HepG2 (cell line): Measurements from ENCODE around the gene DDAH2. TPM values are rescaled to one million over a fixed set of nuclear protein-coding genes. Genes with fewer than 3 reads are reported as not detected.

Experiments
- BRD4 ChIP-seq: sonication (generic); formaldehyde crosslinking; IDR thresholded peaks from 2 replicates; pipeline ENCODE4 v1.4.0; 2020; ENCODE audit warnings: missing genetic modification reagents
- CENPX ChIP-seq: sonication (generic); formaldehyde crosslinking; IDR thresholded peaks from 2 replicates; pipeline ENCODE4 v1.9.0; 2021; ENCODE audit warnings: mild to moderate bottlenecking, missing genetic modification reagents, moderate library complexity
- ERF ChIP-seq: IDR thresholded peaks from 2 replicates; pipeline ENCODE4 v1.6.1; 2018; ENCODE audit warnings: missing biosample characterization, missing genetic modification reagents
- HNRNPUL1 ChIP-seq: fragments of 200-400 bp; formaldehyde crosslinking; IDR thresholded peaks from 2 replicates; pipeline ENCODE4 v1.6.1; 2017; ENCODE audit warnings: low read depth, mild to moderate bottlenecking, low read length, moderate library complexity
- IRF2 ChIP-seq: IDR thresholded peaks from 2 replicates; pipeline ENCODE4 v1.6.1; 2018; ENCODE audit warnings: missing genetic modification reagents, missing compliant biosample characterization
- JDP2 ChIP-seq: sonication (generic); formaldehyde crosslinking; IDR thresholded peaks from 2 replicates; pipeline ENCODE4 v1.8.1; 2022; ENCODE audit warnings: missing genetic modification reagents, borderline replicate concordance
- KMT2A ChIP-seq: sonication (generic); formaldehyde crosslinking; IDR thresholded peaks from 2 replicates; pipeline ENCODE4 v1.4.0; 2020; ENCODE audit warnings: missing genetic modification reagents
- MLLT10 ChIP-seq: sonication (generic); formaldehyde crosslinking; IDR thresholded peaks from 2 replicates; pipeline ENCODE4 v1.4.0; 2020; ENCODE audit warnings: missing genetic modification reagents
- MTA1 ChIP-seq: sonication (generic); formaldehyde crosslinking; IDR thresholded peaks from 2 replicates; pipeline ENCODE4 v1.4.0; 2020; ENCODE audit warnings: missing genetic modification reagents, mild to moderate bottlenecking, borderline replicate concordance
- NAIF1 ChIP-seq: sonication (generic); formaldehyde crosslinking; IDR thresholded peaks from 2 replicates; pipeline ENCODE4 v1.5.0; 2020; ENCODE audit warnings: mild to moderate bottlenecking, missing genetic modification reagents, borderline replicate concordance
- NFKB2 ChIP-seq: sonication (generic); formaldehyde crosslinking; IDR thresholded peaks from 2 replicates; pipeline ENCODE4 v1.4.0; 2020; ENCODE audit warnings: missing genetic modification reagents, borderline replicate concordance
- RXRB ChIP-seq: IDR thresholded peaks from 2 replicates; pipeline ENCODE4 v1.6.1; 2016; ENCODE audit warnings: borderline replicate concordance, missing genetic modification reagents, missing compliant biosample characterization
- SIX1 ChIP-seq: sonication (generic); formaldehyde crosslinking; IDR thresholded peaks from 2 replicates; pipeline ENCODE4 v1.4.0; 2020; ENCODE audit warnings: missing genetic modification reagents, borderline replicate concordance
- ZNF10 ChIP-seq: sonication (generic); formaldehyde crosslinking; IDR thresholded peaks from 2 replicates; pipeline ENCODE4 v1.4.0; 2020; ENCODE audit warnings: mild to moderate bottlenecking, low read depth, missing genetic modification reagents, borderline replicate concordance
- ZNF33A ChIP-seq: sonication (generic); formaldehyde crosslinking; IDR thresholded peaks from 2 replicates; pipeline ENCODE4 v1.5.1; 2020; ENCODE audit warnings: missing genetic modification reagents, mild to moderate bottlenecking, moderate library complexity, borderline replicate concordance
- ZNF446 ChIP-seq: sonication (generic); formaldehyde crosslinking; IDR thresholded peaks from 2 replicates; pipeline ENCODE4 v1.5.0; 2020; ENCODE audit warnings: mild to moderate bottlenecking, missing genetic modification reagents
- ZNF549 ChIP-seq: sonication (generic); formaldehyde crosslinking; IDR thresholded peaks from 2 replicates; pipeline ENCODE4 v1.5.0; 2020; ENCODE audit warnings: missing genetic modification reagents
- ZNF878 ChIP-seq: sonication (generic); formaldehyde crosslinking; IDR thresholded peaks from 2 replicates; pipeline ENCODE4 v1.8.1; 2023; ENCODE audit warnings: mild to moderate bottlenecking, missing genetic modification reagents, moderate library complexity
- polyA plus RNA-seq, 8 experiments: library from polyadenylated mRNA; depleted of rRNA in 3 of 8; stranded (reverse) in 7 of 8; unstranded in 1 of 8; fragments of >200 nt; fragmentation: Illumina TruSeq in 4 of 8; extraction: Trizol in 4 of 8; gene quantifications; 2 replicates each; pipeline versions ENCODE4 v1.2.1 to v1.2.3, GENCODE V29; 2011 to 2016; ENCODE audit warnings: low read depth in 4 of 8, missing spikeins in 1 of 8, mixed read lengths in 1 of 8; ENCODE audit not compliant: insufficient read depth in 1 of 8
- total RNA-seq, 5 experiments: library from RNA; depleted of rRNA; stranded (reverse); fragments of >200 nt; fragmentation: Illumina TruSeq; extraction: Trizol; gene quantifications; 2 replicates each; pipeline ENCODE4 v1.2.3, GENCODE V29; 2016; ENCODE audit warnings: low read depth in 1 of 5
- TF ChIP-seq, protein P1 (sequence below): sonication (generic); formaldehyde crosslinking; IDR thresholded peaks from 2 replicates; pipeline ENCODE4 v1.5.0; 2020; ENCODE audit warnings: mild to moderate bottlenecking, missing genetic modification reagents
- TF ChIP-seq, protein P2 (sequence below): sonication (generic); formaldehyde crosslinking; IDR thresholded peaks from 2 replicates; pipeline ENCODE4 v1.5.0; 2020; ENCODE audit warnings: missing genetic modification reagents
- TF ChIP-seq, protein P3 (sequence below): sonication (generic); formaldehyde crosslinking; IDR thresholded peaks from 2 replicates; pipeline ENCODE4 v1.4.0; 2020; ENCODE audit warnings: missing genetic modification reagents, mild to moderate bottlenecking, borderline replicate concordance
- TF ChIP-seq, protein P4 (sequence below): sonication (generic); formaldehyde crosslinking; IDR thresholded peaks from 2 replicates; pipeline ENCODE4 v1.8.0; 2022; ENCODE audit warnings: missing genetic modification reagents, mild to moderate bottlenecking, moderate library complexity, borderline replicate concordance

DDAH2 gene
- total and polyA plus RNA-seq, 2 of the 13 experiments (the other 11 are each of a cell fraction or from before 2014, with no cell fraction given): 16.4 to 21.1 TPM

DNA sequence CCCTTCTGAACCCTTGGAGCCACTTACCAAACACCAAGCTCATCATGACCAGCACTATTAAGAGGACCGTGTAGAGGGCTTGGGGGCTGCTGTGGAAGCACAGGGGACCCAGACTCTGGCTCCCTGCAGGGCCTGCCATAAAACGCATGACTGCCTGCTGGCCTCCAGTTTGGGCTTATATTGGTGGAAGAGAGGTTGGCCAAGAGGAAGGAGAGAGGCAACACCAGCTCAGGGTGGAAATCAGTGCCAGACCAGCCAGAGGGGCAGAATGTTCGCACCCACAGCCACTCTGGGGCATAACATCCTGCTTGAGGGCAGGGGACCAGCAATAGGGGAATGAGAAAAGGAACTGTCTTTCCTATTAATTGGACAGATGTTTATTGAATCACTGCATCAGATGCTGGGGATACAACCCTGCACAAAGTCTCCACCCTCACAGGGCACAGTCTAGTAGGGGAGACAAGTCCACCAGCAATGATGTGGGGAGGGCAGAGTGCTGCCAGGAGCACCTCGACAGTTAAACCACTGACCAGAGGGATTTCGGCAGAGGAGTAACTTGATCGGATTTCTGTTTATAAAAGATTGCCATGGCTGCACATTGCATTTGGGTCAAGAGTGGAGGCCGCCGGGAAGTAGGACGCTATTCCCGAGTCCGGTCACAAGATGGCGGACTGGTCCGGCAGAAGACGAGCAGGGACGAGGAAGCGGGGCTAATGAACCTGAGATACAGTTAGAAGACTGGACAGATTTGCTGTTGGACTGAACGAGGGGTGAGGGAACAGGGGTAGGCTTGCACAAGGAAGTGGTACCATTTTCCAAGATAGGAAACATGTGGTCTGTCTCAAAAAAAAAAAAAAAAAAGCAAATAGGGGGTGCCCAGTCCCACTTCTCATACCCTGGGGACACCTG is 48.6 kb downstream of the DDAH2 start, which contains the start of gene LY6G5C (continued):
- TF ChIP-seq KMT2A (CRISPR knock-in tag) (peak; percentile 28; the same call in 1 of the 2 replicates), RXRB (CRISPR knock-in tag) (peak; percentile 72; the same call in 1 of the 2 replicates), ZNF549 (CRISPR knock-in tag) (no peak), ZNF878 (CRISPR knock-in tag) (no peak), HNRNPUL1 (no peak), MTA1 (no peak), MLLT10 (CRISPR knock-in tag) (no peak), ZNF446 (no peak), JDP2 (CRISPR knock-in tag) (no peak), NAIF1 (no peak), ERF (CRISPR knock-in tag) (peak; percentile 75), CENPX (CRISPR knock-in tag) (no peak), SIX1 (CRISPR knock-in tag) (no peak), ZNF33A (CRISPR knock-in tag) (no peak), IRF2 (CRISPR knock-in tag) (peak; percentile 67; the same call in 1 of the 2 replicates), NFKB2 (CRISPR knock-in tag) (no peak), BRD4 (CRISPR knock-in tag) (no peak), ZNF10 (CRISPR knock-in tag) (no peak)
- TF ChIP-seq, protein P1, sequence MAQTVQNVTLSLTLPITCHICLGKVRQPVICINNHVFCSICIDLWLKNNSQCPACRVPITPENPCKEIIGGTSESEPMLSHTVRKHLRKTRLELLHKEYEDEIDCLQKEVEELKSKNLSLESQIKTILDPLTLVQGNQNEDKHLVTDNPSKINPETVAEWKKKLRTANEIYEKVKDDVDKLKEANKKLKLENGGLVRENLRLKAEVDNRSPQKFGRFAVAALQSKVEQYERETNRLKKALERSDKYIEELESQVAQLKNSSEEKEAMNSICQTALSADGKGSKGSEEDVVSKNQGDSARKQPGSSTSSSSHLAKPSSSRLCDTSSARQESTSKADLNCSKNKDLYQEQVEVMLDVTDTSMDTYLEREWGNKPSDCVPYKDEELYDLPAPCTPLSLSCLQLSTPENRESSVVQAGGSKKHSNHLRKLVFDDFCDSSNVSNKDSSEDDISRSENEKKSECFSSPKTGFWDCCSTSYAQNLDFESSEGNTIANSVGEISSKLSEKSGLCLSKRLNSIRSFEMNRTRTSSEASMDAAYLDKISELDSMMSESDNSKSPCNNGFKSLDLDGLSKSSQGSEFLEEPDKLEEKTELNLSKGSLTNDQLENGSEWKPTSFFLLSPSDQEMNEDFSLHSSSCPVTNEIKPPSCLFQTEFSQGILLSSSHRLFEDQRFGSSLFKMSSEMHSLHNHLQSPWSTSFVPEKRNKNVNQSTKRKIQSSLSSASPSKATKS: no peak
- TF ChIP-seq, protein P2, sequence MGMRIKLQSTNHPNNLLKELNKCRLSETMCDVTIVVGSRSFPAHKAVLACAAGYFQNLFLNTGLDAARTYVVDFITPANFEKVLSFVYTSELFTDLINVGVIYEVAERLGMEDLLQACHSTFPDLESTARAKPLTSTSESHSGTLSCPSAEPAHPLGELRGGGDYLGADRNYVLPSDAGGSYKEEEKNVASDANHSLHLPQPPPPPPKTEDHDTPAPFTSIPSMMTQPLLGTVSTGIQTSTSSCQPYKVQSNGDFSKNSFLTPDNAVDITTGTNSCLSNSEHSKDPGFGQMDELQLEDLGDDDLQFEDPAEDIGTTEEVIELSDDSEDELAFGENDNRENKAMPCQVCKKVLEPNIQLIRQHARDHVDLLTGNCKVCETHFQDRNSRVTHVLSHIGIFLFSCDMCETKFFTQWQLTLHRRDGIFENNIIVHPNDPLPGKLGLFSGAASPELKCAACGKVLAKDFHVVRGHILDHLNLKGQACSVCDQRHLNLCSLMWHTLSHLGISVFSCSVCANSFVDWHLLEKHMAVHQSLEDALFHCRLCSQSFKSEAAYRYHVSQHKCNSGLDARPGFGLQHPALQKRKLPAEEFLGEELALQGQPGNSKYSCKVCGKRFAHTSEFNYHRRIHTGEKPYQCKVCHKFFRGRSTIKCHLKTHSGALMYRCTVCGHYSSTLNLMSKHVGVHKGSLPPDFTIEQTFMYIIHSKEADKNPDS (CRISPR knock-in tag): no peak
- TF ChIP-seq, protein P3, sequence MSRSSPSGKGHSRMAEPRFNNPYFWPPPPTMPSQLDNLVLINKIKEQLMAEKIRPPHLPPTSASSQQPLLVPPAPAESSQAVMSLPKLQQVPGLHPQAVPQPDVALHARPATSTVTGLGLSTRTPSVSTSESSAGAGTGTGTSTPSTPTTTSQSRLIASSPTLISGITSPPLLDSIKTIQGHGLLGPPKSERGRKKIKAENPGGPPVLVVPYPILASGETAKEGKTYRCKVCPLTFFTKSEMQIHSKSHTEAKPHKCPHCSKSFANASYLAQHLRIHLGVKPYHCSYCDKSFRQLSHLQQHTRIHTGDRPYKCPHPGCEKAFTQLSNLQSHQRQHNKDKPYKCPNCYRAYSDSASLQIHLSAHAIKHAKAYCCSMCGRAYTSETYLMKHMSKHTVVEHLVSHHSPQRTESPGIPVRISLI (CRISPR knock-in tag): peak; percentile 40; the same call in 1 of the 2 replicates
- TF ChIP-seq, protein P4, sequence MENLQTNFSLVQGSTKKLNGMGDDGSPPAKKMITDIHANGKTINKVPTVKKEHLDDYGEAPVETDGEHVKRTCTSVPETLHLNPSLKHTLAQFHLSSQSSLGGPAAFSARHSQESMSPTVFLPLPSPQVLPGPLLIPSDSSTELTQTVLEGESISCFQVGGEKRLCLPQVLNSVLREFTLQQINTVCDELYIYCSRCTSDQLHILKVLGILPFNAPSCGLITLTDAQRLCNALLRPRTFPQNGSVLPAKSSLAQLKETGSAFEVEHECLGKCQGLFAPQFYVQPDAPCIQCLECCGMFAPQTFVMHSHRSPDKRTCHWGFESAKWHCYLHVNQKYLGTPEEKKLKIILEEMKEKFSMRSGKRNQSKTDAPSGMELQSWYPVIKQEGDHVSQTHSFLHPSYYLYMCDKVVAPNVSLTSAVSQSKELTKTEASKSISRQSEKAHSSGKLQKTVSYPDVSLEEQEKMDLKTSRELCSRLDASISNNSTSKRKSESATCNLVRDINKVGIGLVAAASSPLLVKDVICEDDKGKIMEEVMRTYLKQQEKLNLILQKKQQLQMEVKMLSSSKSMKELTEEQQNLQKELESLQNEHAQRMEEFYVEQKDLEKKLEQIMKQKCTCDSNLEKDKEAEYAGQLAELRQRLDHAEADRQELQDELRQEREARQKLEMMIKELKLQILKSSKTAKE (CRISPR knock-in tag): no peak
